Calu3 (cell line): ENCODE results near the gene ALPK3. TPM values are rescaled to one million over a fixed set of nuclear protein-coding genes. Genes with fewer than 3 reads are reported as not detected.

Experiments
- BruUV-seq: library from RNA; stranded (reverse); fragments of 400-500 nt; replicated peaks from 2 replicates; lab custom pipeline; 2021; lab: Mats Ljungman, UMichigan
- CTCF ChIA-PET: fragments of 300-600 bp; sonication (Branson Sonifier 250); formaldehyde crosslinking; loops from one replicate; lab custom pipeline; 2022; ENCODE audit warnings: antibody characterized with exemption; lab: Charles Lee
- DNase-seq: peaks from one replicate; pipeline ENCODE4 v3.0.0; 2022
- H3K27ac Mint-ChIP-seq: one replicate; pipeline ENCODE4 v1.8.0; 2022; ENCODE audit warnings: mixed read lengths; ENCODE audit not compliant: unreplicated experiment
- H3K27me3 Mint-ChIP-seq: one replicate; pipeline ENCODE4 v1.8.0; 2022; ENCODE audit warnings: mixed read lengths; ENCODE audit not compliant: unreplicated experiment
- H3K36me3 Mint-ChIP-seq: one replicate; pipeline ENCODE4 v1.8.0; 2022; ENCODE audit warnings: mild to moderate bottlenecking, moderate library complexity, mixed read lengths; ENCODE audit not compliant: insufficient read depth, unreplicated experiment
- H3K4me1 Mint-ChIP-seq: one replicate; pipeline ENCODE4 v1.8.0; 2022; ENCODE audit warnings: mild to moderate bottlenecking, low read depth, mixed read lengths; ENCODE audit not compliant: unreplicated experiment
- H3K4me3 Mint-ChIP-seq: one replicate; pipeline ENCODE4 v1.8.0; 2022; ENCODE audit warnings: mild to moderate bottlenecking, low read depth, moderate library complexity, mixed read lengths; ENCODE audit not compliant: unreplicated experiment
- H3K9me3 Mint-ChIP-seq: one replicate; pipeline ENCODE4 v1.8.0; 2022; ENCODE audit warnings: low read depth, mixed read lengths; ENCODE audit not compliant: unreplicated experiment
- CTCF ChIP-seq: fragments of 200-600 bp; IDR thresholded peaks from one replicate; pipeline ENCODE4 v1.8.0; 2022; ENCODE audit warnings: antibody characterized with exemption; ENCODE audit not compliant: unreplicated experiment
- intact Hi-C: fragments of 100-400 bp; cut with micrococcal nuclease; formaldehyde crosslinking; loops from one replicate; pipeline ENCODE4 v1.10.0; 2022; ENCODE audit not compliant: unreplicated experiment
- total RNA-seq: library from RNA; stranded (reverse); gene quantifications from 2 replicates; pipeline ENCODE4 v1.2.3, GENCODE V29; 2022

Gene ALPK3
- total RNA-seq, 1 experiment from 2014 or later: 4.6 TPM

GRCh38 chr15:84834969-84835368 is 17.8 kb downstream of the ALPK3 start:
- Mint-ChIP-seq H3K4me1 (peaks cover 23% of the 10 kb centered on the region), H3K4me3 (no peak overlapping the region), H3K9me3 (no peaks in the 10 kb centered on the region), H3K27me3 (peaks cover 24% of the 10 kb centered on the region), H3K27ac (no peak overlapping the region), H3K36me3 (peaks cover 8% of the 10 kb centered on the region)
- CTCF ChIA-PET: no interaction called here
- intact Hi-C loops: no loop called here
- no peak for DNase-seq
- TF ChIP-seq CTCF: no peak
- BruUV-seq: no TSS peak

- no peak for TF ChIP-seq CTCF
- intact Hi-C loops: no loop called here
- Mint-ChIP-seq H3K9me3 (no peaks in the 10 kb centered on the region), H3K4me3 (no peak overlapping the region), H3K4me1 (peaks cover 28% of the 10 kb centered on the region), H3K27ac (no peak overlapping the region), H3K27me3 (peaks cover 24% of the 10 kb centered on the region), H3K36me3 (peaks cover 17% of the 10 kb centered on the region)
- no TSS peak for BruUV-seq
- CTCF ChIA-PET: no interaction called here
- DNase-seq: no peak
Observed at GRCh38 chr15:84835661-84836337, 18.6 kb downstream of the ALPK3 start.

GRCh38 chr15:84836844-84837243 is 19.7 kb downstream of the ALPK3 start:
- intact Hi-C loops: no loop called here
- Mint-ChIP-seq H3K27ac (no peak overlapping the region), H3K9me3 (no peaks in the 10 kb centered on the region), H3K4me3 (no peak overlapping the region), H3K36me3 (peaks cover 24% of the 10 kb centered on the region), H3K4me1 (peaks cover 38% of the 10 kb centered on the region), H3K27me3 (peaks cover 24% of the 10 kb centered on the region)
- DNase-seq: no peak
- no TSS peak for BruUV-seq
- CTCF ChIA-PET: interaction anchor here (1.1 kb wide), 1 partner anchor 91 kb away, joined by 3 read pairs; no protein-coding TSS in a partner anchor
- TF ChIP-seq CTCF: no peak

- BruUV-seq: no TSS peak
Observed at GRCh38 chr15:84839714-84840113, 22.6 kb downstream of the ALPK3 start.

More at GRCh38 chr15:84839714-84840113, 22.6 kb downstream of the ALPK3 start:
- H3K36me3 Mint-ChIP-seq: peaks cover 24% of the 10 kb centered on the region
- no peaks in the 10 kb centered on the region for H3K9me3 Mint-ChIP-seq
- intact Hi-C loops: loop anchor here (5.0 kb wide), 1 partner anchor 262 kb away; no protein-coding TSS in a partner anchor
- H3K4me1 Mint-ChIP-seq: peaks cover 29% of the 10 kb centered on the region
- CTCF ChIA-PET: no interaction called here
- no peak for DNase-seq
- peaks cover 24% of the 10 kb centered on the region for H3K27me3 Mint-ChIP-seq
- H3K27ac Mint-ChIP-seq: peak overlapping the region; percentile 93
- H3K4me3 Mint-ChIP-seq: peak overlapping the region; percentile 12
- TF ChIP-seq CTCF: no peak
